GM18498 (cell line): ENCODE data around the gene JSRP1.

Experiments
- ATAC-seq: cut with Tn5 transposase; IDR thresholded peaks from one replicate; pipeline ENCODE4 v1.9.1; 2021; ENCODE audit warnings: mild to moderate bottlenecking, moderate library complexity; ENCODE audit not compliant: unreplicated experiment

Gene JSRP1

GRCh38 chr19:2216361-2217225, 39.6 kb downstream of the JSRP1 start:
- no peak for ATAC-seq

- ATAC-seq = no peak
Measured at GRCh38 chr19:2215281-2215751, 40.9 kb downstream of the JSRP1 start.

- ATAC-seq = no peak
Measured at GRCh38 chr19:2214251-2214650, 42.0 kb downstream of the JSRP1 start.

GRCh38 chr19:2213799-2214198, 42.4 kb downstream of the JSRP1 start:
- no peak for ATAC-seq

GRCh38 chr19:2212861-2213711, 43.1 kb downstream of the JSRP1 start:
- no peak for ATAC-seq

- no peak for ATAC-seq
Measured at GRCh38 chr19:2210987-2211740, 45.1 kb downstream of the JSRP1 start.

- no peak for ATAC-seq
Measured at GRCh38 chr19:2210206-2210605, 46.0 kb downstream of the JSRP1 start.

- ATAC-seq = no peak
Measured at GRCh38 chr19:2209408-2209807, 46.8 kb downstream of the JSRP1 start.

- ATAC-seq = no peak
Measured at GRCh38 chr19:2208975-2209374, 47.2 kb downstream of the JSRP1 start.

GRCh38 chr19:2207991-2208860, 48.0 kb downstream of the JSRP1 start:
- ATAC-seq = no peak

GRCh38 chr19:2207008-2207407, 49.2 kb downstream of the JSRP1 start:
- ATAC-seq = no peak

GRCh38 chr19:2202366-2202765, 53.9 kb downstream of the JSRP1 start:
- no peak for ATAC-seq
